K562 (cell line): ENCODE results near the gene PIGH. TPM values are rescaled to one million over a fixed set of nuclear protein-coding genes. Genes with fewer than 3 reads are reported as not detected.

Experiments used
- ATAC-seq: fragments of 200-7000 bp; cut with Tn5 transposase; 3 replicates; pipeline ENCODE4 v1.9.1; 2020; ENCODE audit warnings: moderate library complexity
- BruUV-seq: library from RNA; stranded (reverse); fragments of 400-500 nt; replicated peaks from 2 replicates; lab custom pipeline; 2021; lab: Mats Ljungman, UMichigan
- CTCF ChIA-PET: fragments of 300-600 bp; formaldehyde crosslinking; extraction: SDS; loops from one replicate; lab custom pipeline; 2021; ENCODE audit warnings: low intra/inter-chr PET ratio; lab: Yijun Ruan, JAX
- POLR2A ChIA-PET: fragments of 300-600, 350-650 bp; sonication (Branson Sonifier 250); formaldehyde crosslinking; extraction: SDS; loops from one replicate; lab custom pipeline; 2021; ENCODE audit warnings: antibody characterized with exemption, inconsistent platforms; lab: Yijun Ruan, JAX
- DNase-seq, 4 experiments: peaks; one replicate each; pipeline versions ENCODE4 v3.0.0 to v3.0.0-alpha.2; 2011 to 2018; ENCODE audit warnings: low spot score in 3 of 4, mixed read lengths in 3 of 4; ENCODE audit errors: extremely low read depth in 1 of 4
- FAIRE-seq: peaks from 2 replicates; lab custom pipeline; 2011; peaks lifted over from hg19 to GRCh38; lab: Jason Lieb, UNC
- H2AFZ ChIP-seq: 2 replicates; pipeline ENCODE4 v1.6.0; 2011; ENCODE audit warnings: low read depth, low read length, control low read depth, inconsistent platforms
- H3K27ac ChIP-seq: fragments of 200-600 bp; 3 replicates; pipeline ENCODE4 v1.8.0; 2011; ENCODE audit warnings: low read depth, mild to moderate bottlenecking, control low read depth, inconsistent platforms, low read length, moderate library complexity, mixed read lengths; ENCODE audit errors: extremely low read depth
- H3K27me3 ChIP-seq, 2 experiments: fragments of 300-600 bp in 1 of 2; 2 replicates in 1 of 2; 3 replicates in 1 of 2; pipeline versions ENCODE4 v1.6.0 to v1.8.0; 2011; ENCODE audit warnings: inconsistent platforms in 2 of 2, low read length in 2 of 2, mild to moderate bottlenecking in 1 of 2, mixed read lengths in 1 of 2, moderate library complexity in 1 of 2; ENCODE audit not compliant: control insufficient read depth in 2 of 2, insufficient read depth in 2 of 2
- H3K36me3 ChIP-seq: fragments of 300-600 bp; 3 replicates; pipeline ENCODE4 v1.8.0; 2011; ENCODE audit warnings: mild to moderate bottlenecking, low read length, inconsistent platforms; ENCODE audit not compliant: control insufficient read depth, insufficient read depth
- H3K4me1 ChIP-seq, 2 experiments: fragments of 200-600 bp in 1 of 2; replicated peaks in 1 of 2; 2 replicates in 1 of 2; 3 replicates in 1 of 2; pipeline versions ENCODE4 v1.5.1 to v1.8.0; 2011; ENCODE audit warnings: inconsistent platforms in 2 of 2, low read length in 2 of 2, mild to moderate bottlenecking in 1 of 2, mixed read lengths in 1 of 2, moderate library complexity in 1 of 2; ENCODE audit not compliant: control insufficient read depth in 2 of 2, insufficient read depth in 2 of 2
- H3K4me2 ChIP-seq: 2 replicates; pipeline ENCODE4 v1.6.1; 2011; ENCODE audit warnings: low read length, control low read depth, inconsistent platforms, mixed read lengths; ENCODE audit not compliant: insufficient read depth
- H3K4me3 ChIP-seq: fragments of 200-600 bp; sonication (generic), shearing (Covaris generic); 2 replicates; pipeline ENCODE4 v1.5.1; 2016; ENCODE audit warnings: control low read depth, inconsistent platforms
- H3K79me2 ChIP-seq: fragments of 200-600 bp; 3 replicates; pipeline ENCODE4 v1.8.0; 2011; ENCODE audit warnings: low read length, inconsistent platforms; ENCODE audit not compliant: control insufficient read depth, insufficient read depth
- H3K9ac ChIP-seq, 2 experiments: 2 replicates each; pipeline versions ENCODE4 v1.6.0 to v1.6.1; 2011; ENCODE audit warnings: low read depth in 2 of 2, low read length in 2 of 2, control low read depth in 1 of 2, inconsistent platforms in 1 of 2, mild to moderate bottlenecking in 1 of 2, mixed read lengths in 1 of 2; ENCODE audit not compliant: insufficient read depth in 1 of 2
- H3K9me1 ChIP-seq: one replicate; pipeline ENCODE4 v1.6.0; 2011; ENCODE audit warnings: inconsistent platforms, mild to moderate bottlenecking, low read length, moderate library complexity; ENCODE audit not compliant: control insufficient read depth, insufficient read depth
- H3K9me3 ChIP-seq: replicated peaks from 2 replicates; pipeline ENCODE4 v1.5.1; 2011; ENCODE audit warnings: low read depth, low read length, inconsistent platforms; ENCODE audit not compliant: control insufficient read depth, insufficient read depth
- H4K20me1 ChIP-seq: replicated peaks from 2 replicates; pipeline ENCODE4 v1.6.1; 2011; ENCODE audit warnings: low read length, inconsistent platforms, mixed read lengths; ENCODE audit not compliant: control insufficient read depth, insufficient read depth
- AFF4 ChIP-seq: sonication (generic); formaldehyde crosslinking; IDR thresholded peaks from 2 replicates; pipeline ENCODE4 v1.8.0; 2023; ENCODE audit warnings: mild to moderate bottlenecking, missing genetic modification reagents
- CGGBP1 ChIP-seq: fragments of 250-450 bp; sonication (Bioruptor Pico); IDR thresholded peaks from 2 replicates; pipeline ENCODE4 v1.9.0; 2021; ENCODE audit warnings: mild to moderate bottlenecking
- ETV1 ChIP-seq: fragments of 450-650 bp; conservative IDR thresholded peaks from 2 replicates; pipeline ENCODE4 v1.6.1; 2016; ENCODE audit warnings: missing genetic modification characterization, control low read depth, low read depth, missing compliant biosample characterization
- GABPB1 ChIP-seq: sonication (generic); formaldehyde crosslinking; IDR thresholded peaks from 2 replicates; pipeline ENCODE4 v1.8.0; 2022; ENCODE audit warnings: mild to moderate bottlenecking, missing genetic modification reagents
- KAT8 ChIP-seq: fragments of 450-650 bp; IDR thresholded peaks from 2 replicates; pipeline ENCODE4 v1.6.1; 2016; ENCODE audit warnings: low read depth, mild to moderate bottlenecking
- MAX ChIP-seq: sonication (generic); formaldehyde crosslinking; IDR thresholded peaks from 2 replicates; pipeline ENCODE4 v1.9.0; 2022; ENCODE audit warnings: mild to moderate bottlenecking, missing genetic modification reagents
- WGBS: fragments of 100-300 bp; shearing (Covaris generic); methylation state at CpG from one replicate; pipeline ENCODE4 v1.1.6; 2016; ENCODE audit warnings: low coverage, mixed read lengths; ENCODE audit not compliant: insufficient coverage; ENCODE audit errors: missing lambda C conversion rate; 5-methylcytosine and 5-hydroxymethylcytosine counted together
- in situ Hi-C: fragments of 300-500 bp; cut with MboI; formaldehyde crosslinking; loops from 4 replicates; pipeline ENCODE4 v1.15.0; 2018; ENCODE audit warnings: inconsistent platforms, mixed read lengths
- intact Hi-C: fragments of 100-400 bp; cut with micrococcal nuclease; formaldehyde crosslinking; loops from 2 replicates; pipeline ENCODE4 v1.14.2; 2022
- polyA plus RNA-seq, 8 experiments: library from polyadenylated mRNA; depleted of rRNA in 4 of 8; stranded (reverse) in 5 of 8; unstranded in 3 of 8; fragments of >200 nt; fragmentation: Nextera tagmentation in 2 of 8; fragmentation: Illumina TruSeq in 1 of 8; extraction: Ambion mirVana in 2 of 8; extraction: Trizol in 1 of 8; gene quantifications; 2 replicates each; pipeline versions ENCODE4 v1.2.1 to v1.2.3, GENCODE V29; 2011 to 2014; ENCODE audit warnings: inconsistent platforms in 1 of 8, missing spikeins in 1 of 8
- total RNA-seq, 7 experiments: library from RNA; depleted of rRNA in 6 of 7; stranded (reverse); fragments of >200 nt in 6 of 7; fragmentation: Illumina TruSeq in 2 of 7; extraction: Trizol in 2 of 7; gene quantifications; 2 replicates each; pipeline versions ENCODE4 v1.2.1 to v1.2.3, GENCODE V29; 2011 to 2021; ENCODE audit warnings: low replicate concordance in 1 of 7

Gene PIGH
- total and polyA plus RNA-seq, 9 of the 15 experiments (the other 6 are each of a cell fraction or from before 2014, with no cell fraction given) = 21.1 to 53.4 (median 24.7) TPM

- TF ChIP-seq AFF4 (CRISPR knock-in tag) = no peak
- TF ChIP-seq, all 486 proteins: peak for 0
These were observed 44.5 kb downstream of the PIGH start (continued) for GRCh38 chr14:67555518-67556090.

- Histone ChIP-seq H3K9me3 (no peaks in the 10 kb centered on the region), H3K27me3 (no peaks in the 10 kb centered on the region), H3K79me2 (no peaks in the 10 kb centered on the region), H3K4me3 (no peak overlapping the region), H3K9ac (no peak overlapping the region), H3K4me2 (no peak overlapping the region), H3K9me1 (no peaks in the 10 kb centered on the region), H4K20me1 (no peaks in the 10 kb centered on the region), H3K4me1 (no peaks in the 10 kb centered on the region), H3K36me3 (no peaks in the 10 kb centered on the region; the same call in 2 of the 3 replicates), H2AFZ (no peak overlapping the region), H3K27ac (no peak overlapping the region)
- DNase-seq (no peak), FAIRE-seq (no peak), ATAC-seq (no peak)
- no TSS peak for BruUV-seq
- in situ Hi-C loops (no loop called here), intact Hi-C loops (no loop called here)
- ChIA-PET POLR2A (interaction anchor here (0.5 kb wide), 1 partner anchor 9 kb away, joined by 3 read pairs; no protein-coding TSS in a partner anchor), CTCF (no interaction called here)
- TF ChIP-seq MAX (CRISPR knock-in tag) (no peak), GABPB1 (CRISPR knock-in tag) (no peak), KAT8 (no peak), CGGBP1 (CRISPR knock-in tag) (no peak), ETV1 (tag) (no peak)
- WGBS = 5% methylated on average over 3 of the region's 7 CpGs
These were observed 45.7 kb downstream of the PIGH start for GRCh38 chr14:67554341-67554740.
